ENCODE measurements around the gene SLFNL1.

GRCh38 chr1:40998668-40999067 lies 22.9 kb downstream of the SLFNL1 start:
- TF ChIP-seq, protein P1, sequence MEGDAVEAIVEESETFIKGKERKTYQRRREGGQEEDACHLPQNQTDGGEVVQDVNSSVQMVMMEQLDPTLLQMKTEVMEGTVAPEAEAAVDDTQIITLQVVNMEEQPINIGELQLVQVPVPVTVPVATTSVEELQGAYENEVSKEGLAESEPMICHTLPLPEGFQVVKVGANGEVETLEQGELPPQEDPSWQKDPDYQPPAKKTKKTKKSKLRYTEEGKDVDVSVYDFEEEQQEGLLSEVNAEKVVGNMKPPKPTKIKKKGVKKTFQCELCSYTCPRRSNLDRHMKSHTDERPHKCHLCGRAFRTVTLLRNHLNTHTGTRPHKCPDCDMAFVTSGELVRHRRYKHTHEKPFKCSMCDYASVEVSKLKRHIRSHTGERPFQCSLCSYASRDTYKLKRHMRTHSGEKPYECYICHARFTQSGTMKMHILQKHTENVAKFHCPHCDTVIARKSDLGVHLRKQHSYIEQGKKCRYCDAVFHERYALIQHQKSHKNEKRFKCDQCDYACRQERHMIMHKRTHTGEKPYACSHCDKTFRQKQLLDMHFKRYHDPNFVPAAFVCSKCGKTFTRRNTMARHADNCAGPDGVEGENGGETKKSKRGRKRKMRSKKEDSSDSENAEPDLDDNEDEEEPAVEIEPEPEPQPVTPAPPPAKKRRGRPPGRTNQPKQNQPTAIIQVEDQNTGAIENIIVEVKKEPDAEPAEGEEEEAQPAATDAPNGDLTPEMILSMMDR (conservative IDR thresholded peaks at IDR 0.05; ENCODE audit: low read depth in 2 of 2) = no peak
- TF ChIP-seq POLR2AphosphoS5 (IDR thresholded peaks at IDR 0.05; ENCODE audit: low read depth) (no peak), EZH2phosphoT487 (IDR thresholded peaks at IDR 0.05; ENCODE audit: unreplicated experiment) (no peak)

Measured in GM23338 (cell line).